Skin epidermis (tissue), 12 donors: ENCODE measurements around the gene SEMA6B.
A peak's percentile ranks its signal among the peaks of the same experiment; 100 is the strongest.

Source experiments
- H3K27ac ChIP-seq, 21 experiments: fragments of 200-600 bp; sonication (generic) in 11 of 21; one replicate each; pipeline ENCODE4 v1.5.0; 2020; ENCODE audit warnings: mild to moderate bottlenecking in 3 of 21, inconsistent platforms in 2 of 21, moderate library complexity in 2 of 21
- H3K4me3 ChIP-seq, 7 experiments: fragments of 200-600 bp; sonication (generic) in 2 of 7; one replicate each; pipeline ENCODE4 v1.5.0; 2020; ENCODE audit warnings: inconsistent platforms in 2 of 7, mild to moderate bottlenecking in 2 of 7, moderate library complexity in 1 of 7

Gene SEMA6B

GRCh38 chr19:4589579-4590410, 30.3 kb upstream of the SEMA6B start:
- no peak overlapping the region for H3K27ac ChIP-seq
- H3K4me3 ChIP-seq: no peak overlapping the region

- H3K27ac ChIP-seq: no peak overlapping the region
- no peak overlapping the region for H3K4me3 ChIP-seq
Observed at GRCh38 chr19:4588291-4588761, 28.8 kb upstream of the SEMA6B start.

- H3K27ac ChIP-seq: no peak overlapping the region
- no peak overlapping the region for H3K4me3 ChIP-seq
Observed at GRCh38 chr19:4587527-4587926, 28.0 kb upstream of the SEMA6B start.

GRCh38 chr19:4586691-4587090, 27.2 kb upstream of the SEMA6B start:
- Histone ChIP-seq H3K4me3 (no peak overlapping the region), H3K27ac (no peak overlapping the region)

GRCh38 chr19:4586245-4586644, 26.8 kb upstream of the SEMA6B start:
- Histone ChIP-seq H3K4me3 (no peak overlapping the region), H3K27ac (no peak overlapping the region)

- Histone ChIP-seq H3K4me3 (no peak overlapping the region), H3K27ac (no peak overlapping the region)
Observed at GRCh38 chr19:4585556-4585955, 26.1 kb upstream of the SEMA6B start.

GRCh38 chr19:4584670-4585460, 25.4 kb upstream of the SEMA6B start:
- Histone ChIP-seq H3K27ac (no peak overlapping the region), H3K4me3 (peak overlapping the region in 6 of 7 experiments; percentile 1 to 30 (median 12))

- Histone ChIP-seq H3K4me3 (peak overlapping the region in 6 of 7 experiments; percentile 1 to 30 (median 12)), H3K27ac (no peak overlapping the region)
Observed at GRCh38 chr19:4583961-4584669, 24.6 kb upstream of the SEMA6B start.

GRCh38 chr19:4582980-4583842, 23.7 kb upstream of the SEMA6B start:
- no peak overlapping the region for H3K27ac ChIP-seq
- no peak overlapping the region for H3K4me3 ChIP-seq

- Histone ChIP-seq H3K4me3 (peak overlapping the region in 1 of 7 experiments; percentile 39), H3K27ac (no peak overlapping the region)
Observed at GRCh38 chr19:4581666-4582553, 22.4 kb upstream of the SEMA6B start.

- Histone ChIP-seq H3K4me3 (peak overlapping the region in 6 of 7 experiments; percentile 10 to 39 (median 26)), H3K27ac (peak overlapping the region in 2 of 21 experiments; percentile 20 to 43)
Observed at GRCh38 chr19:4580961-4581665, 21.6 kb upstream of the SEMA6B start.

- peak overlapping the region in 1 of 21 experiments; percentile 20 for H3K27ac ChIP-seq
- H3K4me3 ChIP-seq: peak overlapping the region; percentile 10 to 39 (median 22)
Observed at GRCh38 chr19:4580021-4580901, 20.8 kb upstream of the SEMA6B start.

- Histone ChIP-seq H3K27ac (no peak overlapping the region), H3K4me3 (no peak overlapping the region)
Observed at GRCh38 chr19:4579389-4579788, 19.9 kb upstream of the SEMA6B start.

- no peak overlapping the region for H3K4me3 ChIP-seq
- H3K27ac ChIP-seq: no peak overlapping the region
Observed at GRCh38 chr19:4578552-4579248, 19.2 kb upstream of the SEMA6B start.

GRCh38 chr19:4577020-4577782, 17.7 kb upstream of the SEMA6B start:
- Histone ChIP-seq H3K27ac (no peak overlapping the region), H3K4me3 (no peak overlapping the region)
